HG03108 (cell line): ENCODE measurements around the gene KANSL1.
"Not testable (repeated sequence)": the region's sequence is repeated elsewhere in the genome, so short reads cannot be mapped to it uniquely, and the experiment has no call there.

Experiments used
- ATAC-seq: cut with Tn5 transposase; IDR thresholded peaks from one replicate; pipeline ENCODE4 v1.9.1; 2021; ENCODE audit warnings: moderate library complexity; ENCODE audit not compliant: unreplicated experiment

KANSL1 gene

DNA sequence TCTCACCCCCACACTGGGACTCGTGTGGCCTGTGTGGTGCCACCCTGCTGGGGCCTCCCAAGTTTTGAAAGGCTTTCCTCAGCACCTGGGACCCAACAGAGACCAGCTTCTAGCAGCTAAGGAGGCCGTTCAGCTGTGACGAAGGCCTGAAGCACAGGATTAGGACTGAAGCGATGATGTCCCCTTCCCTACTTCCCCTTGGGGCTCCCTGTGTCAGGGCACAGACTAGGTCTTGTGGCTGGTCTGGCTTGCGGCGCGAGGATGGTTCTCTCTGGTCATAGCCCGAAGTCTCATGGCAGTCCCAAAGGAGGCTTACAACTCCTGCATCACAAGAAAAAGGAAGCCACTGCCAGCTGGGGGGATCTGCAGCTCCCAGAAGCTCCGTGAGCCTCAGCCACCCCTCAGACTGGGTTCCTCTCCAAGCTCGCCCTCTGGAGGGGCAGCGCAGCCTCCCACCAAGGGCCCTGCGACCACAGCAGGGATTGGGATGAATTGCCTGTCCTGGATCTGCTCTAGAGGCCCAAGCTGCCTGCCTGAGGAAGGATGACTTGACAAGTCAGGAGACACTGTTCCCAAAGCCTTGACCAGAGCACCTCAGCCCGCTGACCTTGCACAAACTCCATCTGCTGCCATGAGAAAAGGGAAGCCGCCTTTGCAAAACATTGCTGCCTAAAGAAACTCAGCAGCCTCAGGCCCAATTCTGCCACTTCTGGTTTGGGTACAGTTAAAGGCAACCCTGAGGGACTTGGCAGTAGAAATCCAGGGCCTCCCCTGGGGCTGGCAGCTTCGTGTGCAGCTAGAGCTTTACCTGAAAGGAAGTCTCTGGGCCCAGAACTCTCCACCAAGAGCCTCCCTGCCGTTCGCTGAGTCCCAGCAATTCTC, 166.8 kb downstream of the KANSL1 start:
- no peak for ATAC-seq

DNA sequence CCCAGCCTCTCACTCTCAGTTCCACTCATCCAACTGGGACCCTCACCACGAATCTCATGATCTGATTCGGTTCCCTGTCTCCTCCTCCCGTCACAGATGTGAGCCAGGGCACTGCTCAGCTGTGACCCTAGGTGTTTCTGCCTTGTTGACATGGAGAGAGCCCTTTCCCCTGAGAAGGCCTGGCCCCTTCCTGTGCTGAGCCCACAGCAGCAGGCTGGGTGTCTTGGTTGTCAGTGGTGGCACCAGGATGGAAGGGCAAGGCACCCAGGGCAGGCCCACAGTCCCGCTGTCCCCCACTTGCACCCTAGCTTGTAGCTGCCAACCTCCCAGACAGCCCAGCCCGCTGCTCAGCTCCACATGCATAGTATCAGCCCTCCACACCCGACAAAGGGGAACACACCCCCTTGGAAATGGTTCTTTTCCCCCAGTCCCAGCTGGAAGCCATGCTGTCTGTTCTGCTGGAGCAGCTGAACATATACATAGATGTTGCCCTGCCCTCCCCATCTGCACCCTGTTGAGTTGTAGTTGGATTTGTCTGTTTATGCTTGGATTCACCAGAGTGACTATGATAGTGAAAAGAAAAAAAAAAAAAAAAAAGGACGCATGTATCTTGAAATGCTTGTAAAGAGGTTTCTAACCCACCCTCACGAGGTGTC, 167.6 kb downstream of the KANSL1 start:
- ATAC-seq = no peak

DNA sequence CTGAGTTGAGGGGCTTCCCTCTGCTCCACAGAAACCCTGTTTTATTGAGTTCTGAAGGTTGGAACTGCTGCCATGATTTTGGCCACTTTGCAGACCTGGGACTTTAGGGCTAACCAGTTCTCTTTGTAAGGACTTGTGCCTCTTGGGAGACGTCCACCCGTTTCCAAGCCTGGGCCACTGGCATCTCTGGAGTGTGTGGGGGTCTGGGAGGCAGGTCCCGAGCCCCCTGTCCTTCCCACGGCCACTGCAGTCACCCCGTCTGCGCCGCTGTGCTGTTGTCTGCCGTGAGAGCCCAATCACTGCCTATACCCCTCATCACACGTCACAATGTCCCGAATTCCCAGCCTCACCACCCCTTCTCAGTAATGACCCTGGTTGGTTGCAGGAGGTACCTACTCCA, 168.2 kb downstream of the KANSL1 start:
- no peak for ATAC-seq

DNA sequence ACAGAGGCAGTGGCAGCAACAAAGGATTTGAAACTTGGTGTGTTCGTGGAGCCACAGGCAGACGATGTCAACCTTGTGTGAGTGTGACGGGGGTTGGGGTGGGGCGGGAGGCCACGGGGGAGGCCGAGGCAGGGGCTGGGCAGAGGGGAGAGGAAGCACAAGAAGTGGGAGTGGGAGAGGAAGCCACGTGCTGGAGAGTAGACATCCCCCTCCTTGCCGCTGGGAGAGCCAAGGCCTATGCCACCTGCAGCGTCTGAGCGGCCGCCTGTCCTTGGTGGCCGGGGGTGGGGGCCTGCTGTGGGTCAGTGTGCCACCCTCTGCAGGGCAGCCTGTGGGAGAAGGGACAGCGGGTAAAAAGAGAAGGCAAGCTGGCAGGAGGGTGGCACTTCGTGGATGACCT, 168.6 kb downstream of the KANSL1 start:
- no peak for ATAC-seq

DNA sequence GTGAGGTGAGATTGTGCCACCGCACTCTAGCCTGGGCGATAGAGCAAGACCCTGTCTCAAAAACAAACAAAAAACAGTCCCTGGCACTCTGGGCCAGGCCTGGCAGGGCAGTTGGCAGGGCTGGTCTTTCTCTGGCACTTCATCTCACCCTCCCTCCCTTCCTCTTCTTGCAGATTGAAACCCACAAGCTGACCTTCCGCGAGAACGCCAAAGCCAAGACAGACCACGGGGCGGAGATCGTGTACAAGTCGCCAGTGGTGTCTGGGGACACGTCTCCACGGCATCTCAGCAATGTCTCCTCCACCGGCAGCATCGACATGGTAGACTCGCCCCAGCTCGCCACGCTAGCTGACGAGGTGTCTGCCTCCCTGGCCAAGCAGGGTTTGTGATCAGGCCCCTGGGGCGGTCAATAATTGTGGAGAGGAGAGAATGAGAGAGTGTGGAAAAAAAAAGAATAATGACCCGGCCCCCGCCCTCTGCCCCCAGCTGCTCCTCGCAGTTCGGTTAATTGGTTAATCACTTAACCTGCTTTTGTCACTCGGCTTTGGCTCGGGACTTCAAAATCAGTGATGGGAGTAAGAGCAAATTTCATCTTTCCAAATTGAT, 169.3 kb downstream of the KANSL1 start:
- ATAC-seq = no peak

DNA sequence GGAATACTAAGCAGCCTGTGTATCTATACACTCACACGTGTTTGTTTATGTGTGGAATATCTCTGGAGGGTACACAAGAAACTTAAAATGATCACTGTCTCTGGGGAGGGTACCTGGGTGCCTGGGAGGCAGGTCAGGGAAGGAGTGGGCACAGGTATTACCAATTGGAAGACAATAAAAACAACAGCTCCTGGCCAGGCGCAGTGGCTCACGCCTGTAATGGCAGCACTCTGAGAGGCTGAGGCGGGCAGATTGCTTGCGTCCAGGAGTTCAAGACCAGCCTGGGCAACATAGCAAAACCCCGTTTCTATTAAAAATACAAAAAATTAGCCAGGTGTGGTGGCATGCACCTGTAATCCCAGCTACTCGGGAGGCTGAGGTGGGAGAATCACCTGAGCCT, 169.9 kb downstream of the KANSL1 start:
- ATAC-seq = not testable (repeated sequence)

DNA sequence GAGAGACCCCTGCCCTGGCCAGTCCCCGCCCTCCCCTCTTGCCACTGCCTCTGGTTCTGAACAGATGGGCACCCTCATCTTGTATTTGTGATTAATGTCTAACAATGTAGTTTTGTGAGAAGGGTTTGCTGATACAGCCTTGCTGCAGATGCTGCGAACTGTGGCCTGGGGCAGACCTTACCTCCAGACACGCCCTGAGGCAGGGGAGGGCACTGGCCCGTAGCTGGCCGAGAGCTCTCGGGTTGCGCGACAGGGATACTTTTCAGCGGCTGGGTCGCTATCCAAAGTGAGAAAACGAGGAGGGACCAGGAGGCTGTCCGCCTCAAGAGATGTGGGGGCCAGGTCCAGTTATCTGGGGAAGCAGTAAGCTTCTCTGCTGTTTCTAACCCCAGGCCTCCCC, 172.2 kb downstream of the KANSL1 start:
- ATAC-seq = no peak

DNA sequence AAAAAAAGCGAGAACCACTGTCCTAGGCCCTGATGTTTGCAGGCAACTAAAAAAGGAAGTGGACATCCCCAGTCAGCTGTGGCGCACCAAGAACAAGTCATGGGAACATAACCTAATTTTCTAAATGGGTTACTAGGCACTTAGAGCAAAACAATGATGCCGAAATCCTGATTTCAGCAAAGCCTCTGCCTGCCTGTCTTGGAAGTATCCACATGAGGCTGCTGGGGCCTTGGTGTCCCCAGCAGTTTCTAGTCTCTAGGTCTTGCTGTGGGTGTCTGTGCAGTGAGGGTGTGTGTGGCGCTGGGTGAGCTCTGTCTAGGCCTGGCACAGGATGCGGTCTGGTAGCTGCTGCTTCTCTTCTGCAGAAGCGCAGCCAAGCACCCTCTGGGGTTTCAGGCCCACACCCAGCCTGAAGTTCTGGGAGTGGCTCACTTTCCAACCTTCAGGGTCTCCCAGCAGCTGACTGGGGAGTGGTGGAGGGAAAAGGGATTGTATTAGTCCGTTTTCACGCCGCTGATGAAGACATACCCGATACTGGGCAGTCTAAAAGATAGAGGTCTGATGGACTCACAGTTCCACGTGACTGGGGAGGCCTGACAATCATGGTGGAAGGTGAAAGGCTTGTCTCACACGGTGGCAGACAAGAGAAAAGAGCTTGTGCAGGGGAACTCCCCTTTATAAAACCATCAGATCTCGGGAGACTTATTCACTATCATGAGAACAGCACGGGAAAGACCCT, 173.0 kb downstream of the KANSL1 start:
- ATAC-seq = no peak

DNA sequence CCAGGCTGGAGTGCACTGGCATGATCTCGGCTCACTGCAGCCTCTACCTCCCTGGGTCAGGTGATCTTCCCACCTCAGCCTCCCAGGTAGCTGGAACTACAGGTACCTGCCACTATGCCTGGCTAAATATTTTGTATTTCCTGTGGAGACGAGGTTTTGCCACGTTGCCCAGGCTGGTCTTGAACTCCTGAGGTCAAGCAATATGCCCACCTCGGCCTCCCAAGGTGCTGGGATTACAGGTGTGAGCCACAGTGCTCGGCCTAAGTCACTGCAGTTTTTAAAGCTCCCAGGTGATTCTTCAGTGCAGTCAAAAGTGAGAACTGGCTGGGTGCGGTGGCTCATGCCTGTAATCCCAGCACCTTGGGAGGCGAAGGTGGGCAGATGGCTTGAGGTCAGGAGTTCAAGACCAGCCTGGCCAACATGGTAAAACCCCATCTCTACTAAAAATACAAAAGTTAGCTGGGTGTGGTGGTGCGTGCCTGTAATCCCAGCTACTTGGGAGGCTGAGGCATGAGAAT, 173.8 kb downstream of the KANSL1 start:
- not testable (repeated sequence) for ATAC-seq

DNA sequence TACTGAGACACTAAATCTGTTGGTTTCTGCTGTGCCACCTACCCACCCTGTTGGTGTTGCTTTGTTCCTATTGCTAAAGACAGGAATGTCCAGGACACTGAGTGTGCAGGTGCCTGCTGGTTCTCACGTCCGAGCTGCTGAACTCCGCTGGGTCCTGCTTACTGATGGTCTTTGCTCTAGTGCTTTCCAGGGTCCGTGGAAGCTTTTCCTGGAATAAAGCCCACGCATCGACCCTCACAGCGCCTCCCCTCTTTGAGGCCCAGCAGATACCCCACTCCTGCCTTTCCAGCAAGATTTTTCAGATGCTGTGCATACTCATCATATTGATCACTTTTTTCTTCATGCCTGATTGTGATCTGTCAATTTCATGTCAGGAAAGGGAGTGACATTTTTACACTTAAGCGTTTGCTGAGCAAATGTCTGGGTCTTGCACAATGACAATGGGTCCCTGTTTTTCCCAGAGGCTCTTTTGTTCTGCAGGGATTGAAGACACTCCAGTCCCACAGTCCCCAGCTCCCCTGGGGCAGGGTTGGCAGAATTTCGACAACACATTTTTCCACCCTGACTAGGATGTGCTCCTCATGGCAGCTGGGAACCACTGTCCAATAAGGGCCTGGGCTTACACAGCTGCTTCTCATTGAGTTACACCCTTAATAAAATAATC, 179.6 kb downstream of the KANSL1 start:
- ATAC-seq = no peak

DNA sequence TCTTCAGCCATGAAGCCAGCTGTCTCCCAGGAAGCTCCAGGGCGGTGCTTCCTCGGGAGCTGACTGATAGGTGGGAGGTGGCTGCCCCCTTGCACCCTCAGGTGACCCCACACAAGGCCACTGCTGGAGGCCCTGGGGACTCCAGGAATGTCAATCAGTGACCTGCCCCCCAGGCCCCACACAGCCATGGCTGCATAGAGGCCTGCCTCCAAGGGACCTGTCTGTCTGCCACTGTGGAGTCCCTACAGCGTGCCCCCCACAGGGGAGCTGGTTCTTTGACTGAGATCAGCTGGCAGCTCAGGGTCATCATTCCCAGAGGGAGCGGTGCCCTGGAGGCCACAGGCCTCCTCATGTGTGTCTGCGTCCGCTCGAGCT, 180.1 kb downstream of the KANSL1 start:
- ATAC-seq = no peak

DNA sequence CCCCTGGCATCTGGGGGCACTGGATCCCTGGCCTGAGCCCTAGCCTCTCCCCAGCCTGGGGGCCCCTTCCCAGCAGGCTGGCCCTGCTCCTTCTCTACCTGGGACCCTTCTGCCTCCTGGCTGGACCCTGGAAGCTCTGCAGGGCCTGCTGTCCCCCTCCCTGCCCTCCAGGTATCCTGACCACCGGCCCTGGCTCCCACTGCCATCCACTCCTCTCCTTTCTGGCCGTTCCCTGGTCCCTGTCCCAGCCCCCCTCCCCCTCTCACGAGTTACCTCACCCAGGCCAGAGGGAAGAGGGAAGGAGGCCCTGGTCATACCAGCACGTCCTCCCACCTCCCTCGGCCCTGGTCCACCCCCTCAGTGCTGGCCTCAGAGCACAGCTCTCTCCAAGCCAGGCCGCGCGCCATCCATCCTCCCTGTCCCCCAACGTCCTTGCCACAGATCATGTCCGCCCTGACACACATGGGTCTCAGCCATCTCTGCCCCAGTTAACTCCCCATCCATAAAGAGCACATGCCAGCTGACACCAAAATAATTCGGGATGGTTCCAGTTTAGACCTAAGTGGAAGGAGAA, 180.6 kb downstream of the KANSL1 start:
- ATAC-seq = no peak

DNA sequence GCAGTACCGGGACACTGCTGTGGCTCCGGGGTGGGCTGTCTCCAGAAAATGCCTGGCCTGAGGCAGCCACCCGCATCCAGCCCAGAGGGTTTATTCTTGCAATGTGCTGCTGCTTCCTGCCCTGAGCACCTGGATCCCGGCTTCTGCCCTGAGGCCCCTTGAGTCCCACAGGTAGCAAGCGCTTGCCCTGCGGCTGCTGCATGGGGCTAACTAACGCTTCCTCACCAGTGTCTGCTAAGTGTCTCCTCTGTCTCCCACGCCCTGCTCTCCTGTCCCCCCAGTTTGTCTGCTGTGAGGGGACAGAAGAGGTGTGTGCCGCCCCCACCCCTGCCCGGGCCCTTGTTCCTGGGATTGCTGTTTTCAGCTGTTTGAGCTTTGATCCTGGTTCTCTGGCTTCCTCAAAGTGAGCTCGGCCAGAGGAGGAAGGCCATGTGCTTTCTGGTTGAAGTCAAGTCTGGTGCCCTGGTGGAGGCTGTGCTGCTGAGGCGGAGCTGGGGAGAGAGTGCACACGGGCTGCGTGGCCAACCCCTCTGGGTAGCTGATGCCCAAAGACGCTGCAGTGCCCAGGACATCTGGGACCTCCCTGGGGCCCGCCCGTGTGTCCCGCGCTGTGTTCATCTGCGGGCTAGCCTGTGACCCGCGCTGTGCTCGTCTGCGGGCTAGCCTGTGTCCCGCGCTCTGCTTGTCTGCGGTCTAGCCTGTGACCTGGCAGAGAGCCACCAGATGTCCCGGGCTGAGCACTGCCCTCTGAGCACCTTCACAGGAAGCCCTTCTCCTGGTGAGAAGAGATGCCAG, 181.3 kb downstream of the KANSL1 start:
- no peak for ATAC-seq

DNA sequence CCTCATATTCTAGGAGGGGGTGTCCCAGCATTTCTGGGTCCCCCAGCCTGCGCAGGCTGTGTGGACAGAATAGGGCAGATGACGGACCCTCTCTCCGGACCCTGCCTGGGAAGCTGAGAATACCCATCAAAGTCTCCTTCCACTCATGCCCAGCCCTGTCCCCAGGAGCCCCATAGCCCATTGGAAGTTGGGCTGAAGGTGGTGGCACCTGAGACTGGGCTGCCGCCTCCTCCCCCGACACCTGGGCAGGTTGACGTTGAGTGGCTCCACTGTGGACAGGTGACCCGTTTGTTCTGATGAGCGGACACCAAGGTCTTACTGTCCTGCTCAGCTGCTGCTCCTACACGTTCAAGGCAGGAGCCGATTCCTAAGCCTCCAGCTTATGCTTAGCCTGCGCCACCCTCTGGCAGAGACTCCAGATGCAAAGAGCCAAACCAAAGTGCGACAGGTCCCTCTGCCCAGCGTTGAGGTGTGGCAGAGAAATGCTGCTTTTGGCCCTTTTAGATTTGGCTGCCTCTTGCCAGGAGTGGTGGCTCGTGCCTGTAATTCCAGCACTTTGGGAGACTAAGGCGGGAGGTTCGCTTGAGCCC, 182.5 kb downstream of the KANSL1 start:
- ATAC-seq = no peak

DNA sequence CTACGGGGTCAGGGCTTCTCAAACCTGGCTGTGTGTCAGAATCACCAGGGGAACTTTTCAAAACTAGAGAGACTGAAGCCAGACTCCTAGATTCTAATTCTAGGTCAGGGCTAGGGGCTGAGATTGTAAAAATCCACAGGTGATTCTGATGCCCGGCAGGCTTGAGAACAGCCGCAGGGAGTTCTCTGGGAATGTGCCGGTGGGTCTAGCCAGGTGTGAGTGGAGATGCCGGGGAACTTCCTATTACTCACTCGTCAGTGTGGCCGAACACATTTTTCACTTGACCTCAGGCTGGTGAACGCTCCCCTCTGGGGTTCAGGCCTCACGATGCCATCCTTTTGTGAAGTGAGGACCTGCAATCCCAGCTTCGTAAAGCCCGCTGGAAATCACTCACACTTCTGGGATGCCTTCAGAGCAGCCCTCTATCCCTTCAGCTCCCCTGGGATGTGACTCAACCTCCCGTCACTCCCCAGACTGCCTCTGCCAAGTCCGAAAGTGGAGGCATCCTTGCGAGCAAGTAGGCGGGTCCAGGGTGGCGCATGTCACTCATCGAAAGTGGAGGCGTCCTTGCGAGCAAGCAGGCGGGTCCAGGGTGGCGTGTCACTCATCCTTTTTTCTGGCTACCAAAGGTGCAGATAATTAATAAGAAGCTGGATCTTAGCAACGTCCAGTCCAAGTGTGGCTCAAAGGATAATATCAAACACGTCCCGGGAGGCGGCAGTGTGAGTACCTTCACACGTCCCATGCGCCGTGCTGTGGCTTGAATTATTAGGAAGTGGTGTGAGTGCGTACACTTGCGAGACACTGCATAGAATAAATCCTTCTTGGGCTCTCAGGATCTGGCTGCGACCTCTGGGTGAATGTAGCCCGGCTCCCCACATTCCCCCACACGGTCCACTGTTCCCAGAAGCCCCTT, 183.3 kb downstream of the KANSL1 start:
- no peak for ATAC-seq

DNA sequence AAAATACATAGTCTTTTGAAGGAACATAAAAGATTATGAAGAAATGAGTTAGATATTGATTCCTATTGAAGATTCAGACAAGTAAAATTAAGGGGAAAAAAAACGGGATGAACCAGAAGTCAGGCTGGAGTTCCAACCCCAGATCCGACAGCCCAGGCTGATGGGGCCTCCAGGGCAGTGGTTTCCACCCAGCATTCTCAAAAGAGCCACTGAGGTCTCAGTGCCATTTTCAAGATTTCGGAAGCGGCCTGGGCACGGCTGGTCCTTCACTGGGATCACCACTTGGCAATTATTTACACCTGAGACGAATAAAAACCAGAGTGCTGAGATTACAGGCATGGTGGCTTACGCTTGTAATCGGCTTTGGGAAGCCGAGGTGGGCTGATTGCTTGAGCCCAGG, 184.6 kb downstream of the KANSL1 start:
- no peak for ATAC-seq

DNA sequence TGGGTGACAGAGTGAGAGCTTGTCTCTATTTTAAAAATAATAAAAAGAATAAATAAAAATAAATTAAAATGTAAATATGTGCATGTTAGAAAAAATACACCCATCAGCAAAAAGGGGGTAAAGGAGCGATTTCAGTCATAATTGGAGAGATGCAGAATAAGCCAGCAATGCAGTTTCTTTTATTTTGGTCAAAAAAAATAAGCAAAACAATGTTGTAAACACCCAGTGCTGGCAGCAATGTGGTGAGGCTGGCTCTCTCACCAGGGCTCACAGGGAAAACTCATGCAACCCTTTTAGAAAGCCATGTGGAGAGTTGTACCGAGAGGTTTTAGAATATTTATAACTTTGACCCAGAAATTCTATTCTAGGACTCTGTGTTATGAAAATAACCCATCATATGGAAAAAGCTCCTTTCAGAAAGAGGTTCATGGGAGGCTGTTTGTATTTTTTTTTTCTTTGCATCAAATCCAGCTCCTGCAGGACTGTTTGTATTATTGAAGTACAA, 185.7 kb downstream of the KANSL1 start:
- ATAC-seq = no peak

DNA sequence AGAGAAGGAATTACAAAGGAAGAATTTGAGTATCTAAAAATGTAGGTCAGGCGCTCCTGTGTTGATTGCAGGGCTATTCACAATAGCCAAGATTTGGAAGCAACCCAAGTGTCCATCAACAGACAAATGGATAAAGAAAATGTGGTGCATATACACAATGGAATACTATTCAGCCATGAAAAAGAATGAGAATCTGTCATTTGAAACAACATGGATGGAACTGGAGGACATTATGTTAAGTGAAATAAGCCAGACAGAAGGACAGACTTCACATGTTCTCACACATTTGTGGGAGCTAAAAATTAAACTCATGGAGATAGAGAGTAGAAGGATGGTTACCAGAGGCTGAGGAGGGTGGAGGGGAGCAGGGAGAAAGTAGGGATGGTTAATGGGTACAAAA, 187.1 kb downstream of the KANSL1 start:
- not testable (repeated sequence) for ATAC-seq
